C4-2B (cell line): ENCODE data around the gene DLG2.

ENCODE experiments used
- CTCF ChIP-seq: fragments of 450-650 bp; conservative IDR thresholded peaks from 2 replicates; pipeline ENCODE4 v1.5.1; 2017; ENCODE audit warnings: mild to moderate bottlenecking
- ZFX ChIP-seq: fragments of 450-650 bp; IDR thresholded peaks from 2 replicates; pipeline ENCODE4 v1.6.1; 2017

- TF ChIP-seq CTCF (no peak), ZFX (no peak)
Measured at GRCh38 chr11:85626496-85626895, 648 bp downstream of the DLG2 start.
